Suprapubic skin (tissue), 4 donors: Measurements from ENCODE around the gene MORF4L2. TPM values are rescaled to one million over a fixed set of nuclear protein-coding genes. Genes with fewer than 3 reads are reported as not detected.

Source experiments
- DNase-seq, 2 donors: peaks; one replicate each; pipeline ENCODE4 v3.0.0-alpha.2; 2019; ENCODE audit warnings: low spot score in 2 of 2
- H3K27ac ChIP-seq: fragments of 200-600 bp; sonication (generic); one replicate; pipeline ENCODE4 v1.5.1; 2019
- H3K27me3 ChIP-seq: fragments of 200-600 bp; sonication (generic); one replicate; pipeline ENCODE4 v1.5.1; 2019
- H3K36me3 ChIP-seq: fragments of 200-600 bp; sonication (generic); one replicate; pipeline ENCODE4 v1.5.1; 2019
- H3K4me1 ChIP-seq: fragments of 200-600 bp; sonication (generic); one replicate; pipeline ENCODE4 v1.5.1; 2019
- H3K4me3 ChIP-seq: fragments of 200-600 bp; sonication (generic); one replicate; pipeline ENCODE4 v1.5.1; 2019; ENCODE audit warnings: mild to moderate bottlenecking
- H3K9me3 ChIP-seq: fragments of 200-600 bp; sonication (generic); one replicate; pipeline ENCODE4 v1.5.1; 2019
- CTCF ChIP-seq, 2 donors: fragments of 200-600 bp in 1 of 2; fragments of 450-650 bp in 1 of 2; sonication (generic) in 1 of 2; IDR thresholded peaks; one replicate each; pipeline ENCODE4 v1.5.1; 2016 to 2019; ENCODE audit warnings: antibody characterized with exemption in 2 of 2, mild to moderate bottlenecking in 1 of 2, moderate library complexity in 1 of 2
- EP300 ChIP-seq: sonication (generic); formaldehyde crosslinking; IDR thresholded peaks from one replicate; pipeline ENCODE4 v1.6.1; 2017; ENCODE audit warnings: antibody characterized with exemption
- POLR2A ChIP-seq, 2 donors: fragments of 450-650 bp; IDR thresholded peaks; one replicate each; pipeline ENCODE4 v1.6.1; 2017; ENCODE audit warnings: antibody characterized with exemption in 2 of 2, mild to moderate bottlenecking in 2 of 2, moderate library complexity in 2 of 2
- POLR2AphosphoS5 ChIP-seq, 3 donors: sonication (generic); formaldehyde crosslinking; IDR thresholded peaks; one replicate each; pipeline ENCODE4 v1.6.1; 2017; ENCODE audit warnings: antibody characterized with exemption in 3 of 3
- WGBS: methylation state at CpG from one replicate; pipeline ENCODE4 v1.1.5; 2018; 5-methylcytosine and 5-hydroxymethylcytosine counted together
- total RNA-seq, 4 donors: library from RNA; depleted of rRNA; stranded (reverse); fragments of >200 nt; gene quantifications; one replicate each; pipeline ENCODE4 v1.1.0, GENCODE V29; 2016

The MORF4L2 gene
- total RNA-seq, 4 donors from 2014 or later = 167 to 288 (median 246) TPM

GRCh38 chrX:103697687-103698086 is 11.2 kb upstream of the MORF4L2 start:
- no peak for TF ChIP-seq EP300
- TF ChIP-seq CTCF (IDR thresholded peaks at IDR 0.05) = no peak
- TF ChIP-seq POLR2AphosphoS5 (IDR thresholded peaks at IDR 0.05) = no peak
- TF ChIP-seq POLR2A (IDR thresholded peaks at IDR 0.05) = no peak

GRCh38 chrX:103691059-103691458 is 4.6 kb upstream of the MORF4L2 start:
- H3K36me3 ChIP-seq = no peaks in the 10 kb centered on the region
- H3K4me1 ChIP-seq = no peaks in the 10 kb centered on the region
- H3K4me3 ChIP-seq = no peak overlapping the region
- TF ChIP-seq EP300 (no peak), POLR2AphosphoS5 (IDR thresholded peaks at IDR 0.05) (no peak)
- no peak overlapping the region for H3K27ac ChIP-seq
- H3K9me3 ChIP-seq = no peaks in the 10 kb centered on the region
- H3K27me3 ChIP-seq = no peaks in the 10 kb centered on the region
- 85% methylated on average over 1 of the region's 1 CpG for WGBS
- DNase-seq = no peak

More at GRCh38 chrX:103697687-103698086, 11.2 kb upstream of the MORF4L2 start:
- no peak overlapping the region for H3K27ac ChIP-seq
- H3K27me3 ChIP-seq = no peaks in the 10 kb centered on the region
- no peak for DNase-seq
- no peaks in the 10 kb centered on the region for H3K36me3 ChIP-seq
- no peaks in the 10 kb centered on the region for H3K9me3 ChIP-seq
- no peaks in the 10 kb centered on the region for H3K4me1 ChIP-seq
- H3K4me3 ChIP-seq = no peak overlapping the region

- Histone ChIP-seq H3K27ac (no peak overlapping the region), H3K4me1 (peaks cover 8% of the 10 kb centered on the region), H3K36me3 (no peaks in the 10 kb centered on the region), H3K27me3 (no peaks in the 10 kb centered on the region), H3K9me3 (no peaks in the 10 kb centered on the region), H3K4me3 (no peak overlapping the region)
- no peak for DNase-seq
- WGBS = 40% methylated on average over 4 of the region's 4 CpGs
- no peak for TF ChIP-seq EP300
- TF ChIP-seq POLR2A (IDR thresholded peaks at IDR 0.05) = no peak
- peak in 1 of 2 donors; percentile 49 for TF ChIP-seq CTCF (IDR thresholded peaks at IDR 0.05)
- TF ChIP-seq POLR2AphosphoS5 (IDR thresholded peaks at IDR 0.05) = no peak
Measured at GRCh38 chrX:103688946-103689345, 2.4 kb upstream of the MORF4L2 start.

- 19% methylated on average over 17 of the region's 17 CpGs for WGBS
- H3K4me1 ChIP-seq = peaks cover 8% of the 10 kb centered on the region
- H3K27me3 ChIP-seq = no peaks in the 10 kb centered on the region
- DNase-seq = peak; percentile 74 to 76
- H3K27ac ChIP-seq = peak overlapping the region; percentile 92
- peaks cover 5% of the 10 kb centered on the region for H3K36me3 ChIP-seq
- peak overlapping the region; percentile 60 for H3K4me3 ChIP-seq
- TF ChIP-seq POLR2AphosphoS5 (IDR thresholded peaks at IDR 0.05) (no peak), CTCF (IDR thresholded peaks at IDR 0.05) (peak; percentile 44 to 60), POLR2A (IDR thresholded peaks at IDR 0.05) (no peak), EP300 (no peak)
- no peaks in the 10 kb centered on the region for H3K9me3 ChIP-seq
Measured at GRCh38 chrX:103687696-103688201, 1.2 kb upstream of the MORF4L2 start.

GRCh38 chrX:103687073-103687695 is 685 bp upstream of the MORF4L2 start:
- peaks cover 8% of the 10 kb centered on the region for H3K4me1 ChIP-seq
- peaks cover 5% of the 10 kb centered on the region for H3K36me3 ChIP-seq
- no peaks in the 10 kb centered on the region for H3K9me3 ChIP-seq
- no peaks in the 10 kb centered on the region for H3K27me3 ChIP-seq
- 26% methylated on average over 40 of the region's 40 CpGs for WGBS
- DNase-seq = peak; percentile 91 to 93
- TF ChIP-seq POLR2A (IDR thresholded peaks at IDR 0.05) (peak in 1 of 2 donors; percentile 33), CTCF (IDR thresholded peaks at IDR 0.05) (peak; percentile 23 to 48), EP300 (no peak), POLR2AphosphoS5 (IDR thresholded peaks at IDR 0.05) (peak; percentile 36 to 61 (median 48))
- H3K4me3 ChIP-seq = peak overlapping the region; percentile 60
- H3K27ac ChIP-seq = peak overlapping the region; percentile 92
